Astrocyte (in vitro differentiated cells and primary cell): ENCODE measurements around the gene SCAI. TPM values are rescaled to one million over a fixed set of nuclear protein-coding genes. Genes with fewer than 3 reads are reported as not detected.

Experiments
- DNase-seq: peaks from one replicate; pipeline ENCODE4 v3.0.0-alpha.2; 2010; ENCODE audit warnings: low read depth
- FAIRE-seq: peaks from 2 replicates; lab custom pipeline; 2011; peaks lifted over from hg19 to GRCh38; lab: Jason Lieb, UNC
- H2AFZ ChIP-seq: 2 replicates; pipeline ENCODE4 v1.6.0; 2012; ENCODE audit warnings: low read depth, low read length, inconsistent platforms
- H3K27ac ChIP-seq: 2 replicates; pipeline ENCODE4 v1.5.1; 2011; ENCODE audit warnings: low read depth, low read length, inconsistent platforms
- H3K27me3 ChIP-seq: 2 replicates; pipeline ENCODE4 v1.6.0; 2011; ENCODE audit warnings: low read length, inconsistent platforms; ENCODE audit not compliant: insufficient read depth
- H3K36me3 ChIP-seq: 2 replicates; pipeline ENCODE4 v1.5.1; 2011; ENCODE audit warnings: low read length, inconsistent platforms; ENCODE audit not compliant: insufficient read depth
- H3K4me1 ChIP-seq: 2 replicates; pipeline ENCODE4 v1.5.1; 2011; ENCODE audit warnings: low read length, inconsistent platforms; ENCODE audit not compliant: insufficient read depth
- H3K4me2 ChIP-seq: 2 replicates; pipeline ENCODE4 v1.6.0; 2012; ENCODE audit warnings: low read length, inconsistent platforms
- H3K4me3 ChIP-seq: 2 replicates; pipeline ENCODE4 v1.5.1; 2011; ENCODE audit warnings: low read depth, mild to moderate bottlenecking, low read length, inconsistent platforms; ENCODE audit not compliant: insufficient read depth
- H3K79me2 ChIP-seq: 2 replicates; pipeline ENCODE4 v1.6.0; 2012; ENCODE audit warnings: mild to moderate bottlenecking, low read length, inconsistent platforms; ENCODE audit not compliant: insufficient read depth
- H3K9ac ChIP-seq: 2 replicates; pipeline ENCODE4 v1.6.0; 2012; ENCODE audit warnings: mild to moderate bottlenecking, low read length, inconsistent platforms
- H3K9me3 ChIP-seq: 2 replicates; pipeline ENCODE4 v1.5.1; 2012; ENCODE audit warnings: low read depth, mild to moderate bottlenecking, low read length, inconsistent platforms; ENCODE audit not compliant: insufficient read depth
- H4K20me1 ChIP-seq: 2 replicates; pipeline ENCODE4 v1.6.0; 2012; ENCODE audit warnings: low read length, inconsistent platforms; ENCODE audit not compliant: insufficient read depth
- H3K27ac Mint-ChIP-seq: one replicate; pipeline ENCODE4 v1.8.0; 2021; ENCODE audit warnings: mild to moderate bottlenecking, mixed read lengths; ENCODE audit not compliant: unreplicated experiment
- H3K27me3 Mint-ChIP-seq: one replicate; pipeline ENCODE4 v1.8.0; 2021; ENCODE audit warnings: low read depth, mixed read lengths; ENCODE audit not compliant: unreplicated experiment
- H3K36me3 Mint-ChIP-seq: one replicate; pipeline ENCODE4 v1.8.0; 2021; ENCODE audit warnings: low read depth, mixed read lengths; ENCODE audit not compliant: unreplicated experiment
- H3K4me1 Mint-ChIP-seq: one replicate; pipeline ENCODE4 v1.8.0; 2021; ENCODE audit warnings: low read depth, mixed read lengths; ENCODE audit not compliant: unreplicated experiment
- H3K4me3 Mint-ChIP-seq: one replicate; pipeline ENCODE4 v1.8.0; 2021; ENCODE audit warnings: mild to moderate bottlenecking, moderate library complexity, mixed read lengths; ENCODE audit not compliant: unreplicated experiment
- H3K9me3 Mint-ChIP-seq: one replicate; pipeline ENCODE4 v1.8.0; 2021; ENCODE audit warnings: mild to moderate bottlenecking, mixed read lengths; ENCODE audit not compliant: unreplicated experiment
- CTCF ChIP-seq: IDR thresholded peaks from 2 replicates; pipeline ENCODE4 v1.5.1; 2011; ENCODE audit warnings: low read depth, mild to moderate bottlenecking, inconsistent platforms, low read length, moderate library complexity; ENCODE audit not compliant: insufficient read depth
- EZH2 ChIP-seq: IDR thresholded peaks from 2 replicates; pipeline ENCODE4 v1.6.1; 2012; ENCODE audit warnings: mild to moderate bottlenecking, low read length, inconsistent platforms; ENCODE audit not compliant: insufficient read depth
- total RNA-seq: library from RNA; stranded (reverse); gene quantifications from 2 replicates; pipeline ENCODE4 v1.2.1, GENCODE V29; 2021

Gene SCAI
- total RNA-seq, 1 donor from 2014 or later: 6.8 TPM

DNA sequence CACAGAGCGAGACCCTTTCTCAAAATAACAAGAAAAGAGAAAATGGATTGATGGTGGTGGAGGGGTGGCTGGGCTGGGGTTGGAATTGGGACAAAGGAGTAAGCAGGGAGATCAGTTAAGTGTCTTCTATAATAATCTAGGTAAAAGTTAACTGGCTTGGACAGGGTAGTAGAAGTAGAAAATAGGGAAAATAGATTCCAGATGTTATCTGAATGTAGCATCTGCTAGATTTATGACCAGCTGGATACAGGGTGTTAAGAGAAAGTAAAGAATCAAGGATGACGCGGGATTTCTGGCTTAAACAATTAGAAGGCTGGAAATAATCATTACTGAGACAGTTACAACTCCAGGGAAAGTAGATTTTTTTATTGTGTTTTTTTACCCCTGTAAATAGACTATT lies 33.3 kb upstream of the SCAI start:
- H3K4me3 ChIP-seq: no peak overlapping the region
- H2AFZ ChIP-seq: no peak overlapping the region
- no peak overlapping the region for H3K9ac ChIP-seq
- no peaks in the 10 kb centered on the region for H3K36me3 ChIP-seq
- TF ChIP-seq EZH2 (no peak), CTCF (no peak)
- Mint-ChIP-seq H3K9me3 (no peaks in the 10 kb centered on the region), H3K27ac (no peak overlapping the region), H3K4me3 (no peak overlapping the region), H3K4me1 (no peaks in the 10 kb centered on the region), H3K36me3 (no peaks in the 10 kb centered on the region), H3K27me3 (no peaks in the 10 kb centered on the region)
- H3K9me3 ChIP-seq: no peaks in the 10 kb centered on the region
- no peaks in the 10 kb centered on the region for H3K4me1 ChIP-seq
- H3K4me2 ChIP-seq: no peak overlapping the region
- FAIRE-seq (no peak), DNase-seq (no peak)
- no peak overlapping the region for H3K27ac ChIP-seq
- H3K79me2 ChIP-seq: peaks cover 93% of the 10 kb centered on the region
- H4K20me1 ChIP-seq: peaks cover 68% of the 10 kb centered on the region
- H3K27me3 ChIP-seq: no peaks in the 10 kb centered on the region

DNA sequence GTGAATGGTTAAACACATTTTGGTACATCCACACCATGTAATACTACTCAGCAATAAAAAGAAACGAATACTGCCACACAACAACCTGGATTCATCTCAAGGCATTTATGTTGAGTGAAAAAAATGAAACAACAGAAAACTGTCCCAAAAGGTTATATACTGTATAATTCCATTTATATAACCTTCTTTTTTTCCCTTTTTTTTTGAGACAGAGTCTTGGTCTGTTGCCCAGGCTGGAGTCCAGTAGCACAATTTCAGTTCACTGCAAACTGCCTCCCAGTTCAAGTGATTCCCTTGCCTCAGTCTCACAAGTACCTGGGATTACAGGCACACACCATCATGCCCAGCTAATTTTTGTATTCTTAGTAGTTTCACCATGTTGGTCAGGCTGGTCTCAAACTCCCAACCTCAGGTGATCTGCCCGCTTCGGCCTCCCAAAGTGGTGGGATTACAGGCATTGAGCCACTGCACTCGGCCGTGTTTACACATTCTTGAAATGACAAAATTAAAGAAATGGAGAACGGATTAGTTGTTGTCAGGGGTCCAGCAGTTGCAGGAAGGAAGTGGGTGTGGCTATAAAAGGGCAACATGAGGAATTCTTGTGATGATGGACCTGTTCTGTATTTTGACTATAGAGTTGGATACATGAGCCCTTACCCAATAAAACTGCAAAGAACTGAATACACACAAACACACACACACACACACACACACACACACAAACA lies 28.9 kb upstream of the SCAI start:
- Histone ChIP-seq H3K79me2 (peaks cover 65% of the 10 kb centered on the region), H4K20me1 (peaks cover 33% of the 10 kb centered on the region), H3K9ac (no peak overlapping the region), H3K4me2 (no peak overlapping the region), H3K27ac (no peak overlapping the region), H2AFZ (no peak overlapping the region), H3K9me3 (no peaks in the 10 kb centered on the region), H3K27me3 (no peaks in the 10 kb centered on the region), H3K4me3 (no peak overlapping the region), H3K4me1 (peaks cover 3% of the 10 kb centered on the region), H3K36me3 (peaks cover 2% of the 10 kb centered on the region)
- Mint-ChIP-seq H3K4me1 (no peaks in the 10 kb centered on the region), H3K4me3 (no peak overlapping the region), H3K27me3 (no peaks in the 10 kb centered on the region), H3K27ac (no peak overlapping the region), H3K36me3 (no peaks in the 10 kb centered on the region), H3K9me3 (no peaks in the 10 kb centered on the region)
- DNase-seq (no peak), FAIRE-seq (no peak)
- TF ChIP-seq EZH2: no peak
- TF ChIP-seq CTCF: no peak

DNA sequence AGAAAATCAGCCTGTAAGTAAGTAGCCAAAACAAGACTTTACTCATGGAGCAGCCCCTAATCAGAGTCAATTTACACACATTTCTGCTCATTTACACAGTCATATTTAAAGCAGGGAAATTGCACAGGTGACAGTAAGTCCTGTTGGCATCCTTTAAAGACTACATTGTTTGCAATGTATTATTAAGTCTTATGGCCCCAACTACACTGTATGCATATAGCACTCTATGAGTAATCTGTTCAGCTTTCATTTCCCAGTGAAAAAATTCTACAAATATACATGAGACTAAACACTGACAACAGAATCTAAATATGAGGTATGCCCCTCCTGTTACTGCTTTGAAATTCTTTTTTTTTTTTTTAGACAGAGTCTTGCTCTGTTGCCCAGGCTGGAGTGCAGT lies 26.6 kb upstream of the SCAI start:
- H3K4me2 ChIP-seq: no peak overlapping the region
- H4K20me1 ChIP-seq: peaks cover 37% of the 10 kb centered on the region

More for the DNA sequence above, 26.6 kb upstream of the SCAI start:
- Histone ChIP-seq H3K4me3 (no peak overlapping the region), H3K36me3 (peaks cover 2% of the 10 kb centered on the region), H3K27ac (no peak overlapping the region), H3K4me1 (peaks cover 3% of the 10 kb centered on the region), H3K27me3 (no peaks in the 10 kb centered on the region), H3K9ac (no peak overlapping the region), H2AFZ (no peak overlapping the region), H3K9me3 (no peaks in the 10 kb centered on the region), H3K79me2 (peaks cover 53% of the 10 kb centered on the region)
- Mint-ChIP-seq H3K36me3 (no peaks in the 10 kb centered on the region), H3K4me1 (peaks cover 4% of the 10 kb centered on the region), H3K27ac (no peak overlapping the region), H3K9me3 (no peaks in the 10 kb centered on the region), H3K4me3 (no peak overlapping the region), H3K27me3 (no peaks in the 10 kb centered on the region)
- DNase-seq: no peak
- FAIRE-seq: no peak
- TF ChIP-seq EZH2: no peak
- TF ChIP-seq CTCF: no peak
